ENCODE data around the gene CCDC150.
"Not testable (repeated sequence)": the region's sequence is repeated elsewhere in the genome, so short reads cannot be mapped to it uniquely, and the experiment has no call there.

Gene CCDC150

GRCh38 chr2:196638765-196639164 lies 750 bp upstream of the CCDC150 start:
- no peak for DNase-seq

- DNase-seq: no peak
Observed at GRCh38 chr2:196640031-196640548, 575 bp downstream of the CCDC150 start.

- DNase-seq: no peak
Observed at GRCh38 chr2:196649202-196649601, 9.7 kb downstream of the CCDC150 start.

- DNase-seq: no peak
Observed at GRCh38 chr2:196651387-196652094, 12.0 kb downstream of the CCDC150 start.

- no peak for DNase-seq
Observed at GRCh38 chr2:196652869-196653268, 13.4 kb downstream of the CCDC150 start.

- no peak for DNase-seq
Observed at GRCh38 chr2:196653843-196654242, 14.3 kb downstream of the CCDC150 start.

GRCh38 chr2:196655761-196656160 lies 16.2 kb downstream of the CCDC150 start:
- no peak for DNase-seq

- no peak for DNase-seq
Observed at GRCh38 chr2:196657333-196657732, 17.8 kb downstream of the CCDC150 start.

- DNase-seq: no peak
Observed at GRCh38 chr2:196659844-196660243, 20.3 kb downstream of the CCDC150 start.

- peak; percentile 71 for DNase-seq
Observed at GRCh38 chr2:196660244-196660643, 20.7 kb downstream of the CCDC150 start.

- no peak for DNase-seq
Observed at GRCh38 chr2:196670342-196670741, 30.8 kb downstream of the CCDC150 start.

- DNase-seq: no peak
Observed at GRCh38 chr2:196675963-196676362, 36.4 kb downstream of the CCDC150 start.

GRCh38 chr2:196677404-196677803 lies 37.9 kb downstream of the CCDC150 start:
- peak; percentile 12 for DNase-seq

- no peak for DNase-seq
Observed at GRCh38 chr2:196679368-196679767, 39.9 kb downstream of the CCDC150 start.

GRCh38 chr2:196681510-196681909 lies 42.0 kb downstream of the CCDC150 start:
- no peak for DNase-seq

- DNase-seq: no peak
Observed at GRCh38 chr2:196685792-196686191, 46.3 kb downstream of the CCDC150 start.

GRCh38 chr2:196686737-196687136 lies 47.2 kb downstream of the CCDC150 start:
- not testable (repeated sequence) for DNase-seq

GRCh38 chr2:196696423-196697079 lies 57.0 kb downstream of the CCDC150 start:
- DNase-seq: peak; percentile 59

GRCh38 chr2:196697825-196698224 lies 58.3 kb downstream of the CCDC150 start:
- no peak for DNase-seq

GRCh38 chr2:196702641-196703040 lies 63.1 kb downstream of the CCDC150 start:
- no peak for DNase-seq

- DNase-seq: peak; percentile 66
Observed at GRCh38 chr2:196703695-196704094, 64.2 kb downstream of the CCDC150 start.

GRCh38 chr2:196710056-196710455 lies 70.5 kb downstream of the CCDC150 start:
- not testable (repeated sequence) for DNase-seq

GRCh38 chr2:196711625-196712024 lies 72.1 kb downstream of the CCDC150 start:
- DNase-seq: peak; percentile 12

GRCh38 chr2:196712867-196713266 lies 73.4 kb downstream of the CCDC150 start:
- DNase-seq: no peak
